Coronary artery (tissue), 2 donors: Measurements from ENCODE around the gene SEMA4D.

Experiments used
- DNase-seq: peaks from one replicate; pipeline ENCODE4 v3.0.0-alpha.2; 2017; ENCODE audit warnings: low spot score
- H3K27ac ChIP-seq, 2 donors: fragments of 200-600 bp; sonication (generic); one replicate each; pipeline ENCODE4 v1.5.1; 2016 to 2019
- H3K4me3 ChIP-seq: fragments of 200-600 bp; sonication (generic); 2 replicates; pipeline ENCODE4 v1.5.1; 2016; ENCODE audit warnings: mild to moderate bottlenecking, moderate library complexity
- TF ChIP-seq, protein P1 (sequence below): fragments of 200-600 bp; sonication (generic); IDR thresholded peaks from one replicate; pipeline ENCODE4 v1.5.1; 2019; ENCODE audit warnings: antibody characterized with exemption

The SEMA4D gene

GRCh38 chr9:89412951-89413350, 85.0 kb downstream of the SEMA4D start:
- DNase-seq, result no peak
- Histone ChIP-seq H3K4me3 (no peak overlapping the region), H3K27ac (no peak overlapping the region)
- TF ChIP-seq, protein P1, sequence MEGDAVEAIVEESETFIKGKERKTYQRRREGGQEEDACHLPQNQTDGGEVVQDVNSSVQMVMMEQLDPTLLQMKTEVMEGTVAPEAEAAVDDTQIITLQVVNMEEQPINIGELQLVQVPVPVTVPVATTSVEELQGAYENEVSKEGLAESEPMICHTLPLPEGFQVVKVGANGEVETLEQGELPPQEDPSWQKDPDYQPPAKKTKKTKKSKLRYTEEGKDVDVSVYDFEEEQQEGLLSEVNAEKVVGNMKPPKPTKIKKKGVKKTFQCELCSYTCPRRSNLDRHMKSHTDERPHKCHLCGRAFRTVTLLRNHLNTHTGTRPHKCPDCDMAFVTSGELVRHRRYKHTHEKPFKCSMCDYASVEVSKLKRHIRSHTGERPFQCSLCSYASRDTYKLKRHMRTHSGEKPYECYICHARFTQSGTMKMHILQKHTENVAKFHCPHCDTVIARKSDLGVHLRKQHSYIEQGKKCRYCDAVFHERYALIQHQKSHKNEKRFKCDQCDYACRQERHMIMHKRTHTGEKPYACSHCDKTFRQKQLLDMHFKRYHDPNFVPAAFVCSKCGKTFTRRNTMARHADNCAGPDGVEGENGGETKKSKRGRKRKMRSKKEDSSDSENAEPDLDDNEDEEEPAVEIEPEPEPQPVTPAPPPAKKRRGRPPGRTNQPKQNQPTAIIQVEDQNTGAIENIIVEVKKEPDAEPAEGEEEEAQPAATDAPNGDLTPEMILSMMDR, result no peak

DNA sequence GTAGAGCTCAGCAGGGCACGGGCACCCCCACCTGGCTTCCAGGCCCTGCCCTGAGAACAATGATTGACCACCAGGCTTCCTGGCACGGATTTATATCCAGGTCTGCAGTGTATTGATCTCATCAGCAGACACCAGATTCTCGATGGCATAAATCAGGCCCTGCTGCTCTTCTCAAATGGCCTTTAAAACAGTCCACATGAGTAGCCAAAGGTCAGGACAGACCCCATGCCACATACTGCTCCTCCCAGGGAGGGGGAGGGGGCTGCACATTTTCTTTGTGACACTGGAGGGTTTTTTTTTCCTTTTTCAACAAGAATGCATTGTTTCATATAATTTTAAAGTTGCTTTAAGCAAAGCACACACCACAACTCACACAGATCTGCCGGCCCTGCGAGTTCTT, 85.4 kb downstream of the SEMA4D start:
- Histone ChIP-seq H3K27ac (no peak overlapping the region), H3K4me3 (no peak overlapping the region)
- TF ChIP-seq, protein P1, result no peak
- no peak for DNase-seq

DNA sequence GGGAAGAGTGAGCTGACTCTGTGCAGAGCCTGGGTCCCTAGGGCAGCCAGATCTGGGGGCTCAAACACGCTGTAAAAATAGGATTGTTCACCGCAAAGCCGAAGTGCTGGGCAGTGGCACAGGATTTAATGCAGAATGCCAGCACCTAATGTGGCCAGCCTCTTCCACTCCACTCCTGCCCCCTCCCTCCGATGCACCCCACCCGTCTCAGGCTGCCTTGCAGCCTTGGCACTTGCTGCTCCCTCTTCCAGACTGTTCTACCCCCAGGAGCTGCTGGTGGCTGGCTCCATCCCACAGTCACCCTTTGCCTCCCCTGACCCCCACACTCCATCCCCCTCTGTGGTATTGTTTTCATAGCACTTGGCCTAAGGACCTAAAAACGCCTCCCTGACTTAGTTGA, 86.2 kb downstream of the SEMA4D start:
- TF ChIP-seq, protein P1, result no peak
- no peak overlapping the region for H3K4me3 ChIP-seq
- DNase-seq, result no peak
- H3K27ac ChIP-seq, result no peak overlapping the region

DNA sequence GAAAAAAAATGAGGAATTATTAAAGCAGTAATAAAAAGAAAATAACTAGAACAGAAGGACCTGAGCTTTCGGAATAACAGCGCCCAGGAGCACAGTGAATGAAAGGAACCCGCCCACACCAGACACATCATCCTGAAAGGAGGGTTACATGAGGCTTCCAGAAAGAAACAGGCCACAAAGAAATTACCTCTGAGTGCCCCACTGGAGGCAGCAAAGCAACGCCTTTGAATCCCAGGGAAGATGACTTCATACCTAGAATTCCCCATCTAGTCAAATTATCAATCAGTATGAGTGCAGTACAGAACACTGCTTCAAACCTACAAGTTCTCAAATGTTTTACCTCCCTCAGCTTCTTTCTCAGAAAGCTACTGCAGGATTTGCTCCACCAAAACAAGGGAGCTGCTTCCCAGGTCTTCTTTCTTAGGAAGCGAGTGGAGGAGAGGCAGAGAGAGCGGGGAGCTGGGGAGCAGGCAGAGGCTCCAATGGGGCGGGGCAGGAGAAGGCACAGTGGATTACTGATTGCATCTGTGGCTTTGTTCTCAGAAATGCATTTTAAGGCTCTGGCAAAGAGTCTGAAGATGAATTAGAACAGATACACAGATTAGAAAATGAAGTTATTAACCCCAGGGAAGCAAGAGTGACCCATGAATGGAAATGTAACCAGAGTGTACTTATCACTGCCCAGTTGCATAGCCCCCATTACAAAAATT, 87.1 kb downstream of the SEMA4D start:
- TF ChIP-seq, protein P1, result no peak
- no peak for DNase-seq
- H3K4me3 ChIP-seq, result no peak overlapping the region
- no peak overlapping the region for H3K27ac ChIP-seq

DNA sequence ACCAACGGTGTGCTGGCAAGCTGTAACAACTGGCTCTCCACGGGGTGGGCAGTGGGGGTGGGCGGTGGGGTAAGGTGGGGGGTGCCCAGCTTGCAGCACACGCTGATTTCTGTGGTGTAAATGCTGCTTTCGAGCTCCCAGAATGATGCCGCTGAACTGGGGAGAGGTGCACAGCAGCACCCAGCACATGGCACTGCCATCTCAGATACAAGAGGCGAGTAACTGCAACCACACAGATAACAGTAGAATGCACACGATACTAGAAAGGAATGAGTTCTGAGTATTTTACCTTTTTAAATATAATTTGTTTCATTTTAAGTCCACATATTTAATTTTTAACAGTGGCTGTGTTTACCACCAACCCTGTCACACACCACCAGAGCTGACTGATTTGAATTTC, 87.9 kb downstream of the SEMA4D start:
- DNase-seq, result no peak
- Histone ChIP-seq H3K4me3 (no peak overlapping the region), H3K27ac (no peak overlapping the region)
- TF ChIP-seq, protein P1, result no peak

DNA sequence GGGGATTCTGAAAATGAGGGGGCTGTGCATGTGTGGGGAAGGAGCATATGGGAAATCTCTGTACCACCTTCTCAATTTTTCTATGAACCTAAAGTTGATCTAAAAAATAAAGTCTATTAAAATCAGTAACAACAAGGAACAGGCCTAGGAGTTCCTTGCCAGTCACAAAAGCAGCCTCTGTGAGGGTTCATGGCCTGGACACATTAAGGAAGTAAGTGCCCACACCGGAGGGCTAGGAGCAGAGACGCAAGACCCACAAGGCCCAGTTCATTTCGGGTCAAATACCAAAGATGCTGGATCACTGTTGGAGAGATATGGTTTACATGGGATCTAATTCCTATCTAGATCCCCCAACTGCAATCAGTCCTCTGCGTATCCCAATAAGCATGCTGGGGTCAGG, 88.4 kb downstream of the SEMA4D start:
- no peak for DNase-seq
- TF ChIP-seq, protein P1, result no peak
- Histone ChIP-seq H3K4me3 (no peak overlapping the region), H3K27ac (no peak overlapping the region)

GRCh38 chr9:89408628-89409101, 89.2 kb downstream of the SEMA4D start:
- Histone ChIP-seq H3K4me3 (no peak overlapping the region), H3K27ac (no peak overlapping the region)
- TF ChIP-seq, protein P1, result no peak
- no peak for DNase-seq
